ENCODE data around the gene SECISBP2.

- no peak for TF ChIP-seq CTCF (conservative IDR thresholded peaks at IDR 0.05 in 1 of 2, IDR thresholded peaks at IDR 0.05 in 1 of 2; ENCODE audit: extremely low read depth in 1 of 2, insufficient read depth in 1 of 2, low read depth in 1 of 2, low read length in 2 of 2)
- no peak for TF ChIP-seq EZH2 (IDR thresholded peaks at IDR 0.05; ENCODE audit: borderline replicate concordance, low read length)
Measured at GRCh38 chr9:89342948-89343347, 24.6 kb downstream of the SECISBP2 start.
